NCI-H2029 treated with DMSO at 0.1 percent for 48 hours (cell line): ENCODE results near the gene IZUMO1.
"Not testable (repeated sequence)": the region's sequence is repeated elsewhere in the genome, so short reads cannot be mapped to it uniquely, and the experiment has no call there.

Source experiments
- DNase-seq: peaks from one replicate; lab custom pipeline; 2025; lab: John Stamatoyannopoulos, UW

The IZUMO1 gene

GRCh38 chr19:48713041-48713863 lies 33.5 kb downstream of the IZUMO1 start:
- no peak for DNase-seq

GRCh38 chr19:48711106-48711662 lies 35.5 kb downstream of the IZUMO1 start:
- DNase-seq, result no peak

GRCh38 chr19:48708471-48708870 lies 38.2 kb downstream of the IZUMO1 start:
- no peak for DNase-seq

- no peak for DNase-seq
Measured at GRCh38 chr19:48705431-48705830, 41.3 kb downstream of the IZUMO1 start.

- DNase-seq, result no peak
Measured at GRCh38 chr19:48703316-48703715, 43.4 kb downstream of the IZUMO1 start.

GRCh38 chr19:48702701-48703100 lies 44.0 kb downstream of the IZUMO1 start:
- DNase-seq, result no peak

GRCh38 chr19:48698046-48698445 lies 48.7 kb downstream of the IZUMO1 start:
- DNase-seq, result peak; percentile 5

GRCh38 chr19:48696353-48697010 lies 50.2 kb downstream of the IZUMO1 start:
- DNase-seq, result no peak

GRCh38 chr19:48695743-48696352 lies 50.9 kb downstream of the IZUMO1 start, which contains the start of gene FUT2:
Gene FUT2, plus strand, starts transcription at chr19:48695971. Its CDS starts 6,986 bp downstream, at chr19:48702957.
- peak; percentile 40 for DNase-seq

GRCh38 chr19:48693629-48694028 lies 53.1 kb downstream of the IZUMO1 start:
- not testable (repeated sequence) for DNase-seq
